Upper lobe of left lung (tissue), 4 donors: ENCODE measurements around the gene YAP1.

ENCODE experiments used
- POLR2A ChIP-seq, 4 donors: fragments of 450-650 bp; IDR thresholded peaks; one replicate each; pipeline ENCODE4 v1.5.1; 2016 to 2017; ENCODE audit warnings: antibody characterized with exemption in 4 of 4, mild to moderate bottlenecking in 2 of 4
- TF ChIP-seq, protein P1 (sequence below), 6 experiments: fragments of 450-650 bp in 4 of 6; fragments of 200-600 bp in 2 of 6; sonication (generic) in 2 of 6; IDR thresholded peaks; one replicate each; pipeline ENCODE4 v1.5.1; 2016 to 2019; ENCODE audit warnings: antibody characterized with exemption in 6 of 6

DNA sequence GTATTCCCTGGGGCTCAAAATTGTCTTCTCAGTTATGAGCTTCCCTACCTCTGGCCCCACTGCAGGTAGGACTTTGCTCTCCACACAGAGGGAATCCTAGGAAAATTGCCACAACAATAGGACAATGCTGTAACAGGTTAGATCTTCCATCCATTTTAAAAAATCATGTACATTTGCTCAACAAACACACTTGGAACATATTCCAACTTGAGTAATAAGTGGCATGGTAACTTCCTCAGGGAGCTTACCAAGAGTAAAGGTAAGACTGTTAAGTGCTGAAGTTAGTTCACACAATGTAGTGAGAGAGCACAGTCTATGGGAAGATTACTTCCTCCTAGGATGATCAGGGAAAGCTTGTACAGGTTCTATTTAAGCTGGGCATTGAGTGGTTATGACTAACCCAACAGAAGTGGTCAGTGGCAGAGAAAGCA lies 128.2 kb downstream of the YAP1 start:
- TF ChIP-seq, protein P1, sequence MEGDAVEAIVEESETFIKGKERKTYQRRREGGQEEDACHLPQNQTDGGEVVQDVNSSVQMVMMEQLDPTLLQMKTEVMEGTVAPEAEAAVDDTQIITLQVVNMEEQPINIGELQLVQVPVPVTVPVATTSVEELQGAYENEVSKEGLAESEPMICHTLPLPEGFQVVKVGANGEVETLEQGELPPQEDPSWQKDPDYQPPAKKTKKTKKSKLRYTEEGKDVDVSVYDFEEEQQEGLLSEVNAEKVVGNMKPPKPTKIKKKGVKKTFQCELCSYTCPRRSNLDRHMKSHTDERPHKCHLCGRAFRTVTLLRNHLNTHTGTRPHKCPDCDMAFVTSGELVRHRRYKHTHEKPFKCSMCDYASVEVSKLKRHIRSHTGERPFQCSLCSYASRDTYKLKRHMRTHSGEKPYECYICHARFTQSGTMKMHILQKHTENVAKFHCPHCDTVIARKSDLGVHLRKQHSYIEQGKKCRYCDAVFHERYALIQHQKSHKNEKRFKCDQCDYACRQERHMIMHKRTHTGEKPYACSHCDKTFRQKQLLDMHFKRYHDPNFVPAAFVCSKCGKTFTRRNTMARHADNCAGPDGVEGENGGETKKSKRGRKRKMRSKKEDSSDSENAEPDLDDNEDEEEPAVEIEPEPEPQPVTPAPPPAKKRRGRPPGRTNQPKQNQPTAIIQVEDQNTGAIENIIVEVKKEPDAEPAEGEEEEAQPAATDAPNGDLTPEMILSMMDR (IDR thresholded peaks at IDR 0.05), result no peak
- no peak for TF ChIP-seq POLR2A (IDR thresholded peaks at IDR 0.05)
